ENCODE results near the gene LLGL2. TPM values are rescaled to one million over a fixed set of nuclear protein-coding genes. Genes with fewer than 3 reads are reported as not detected.

The LLGL2 gene
- total and polyA plus RNA-seq, 5 donors from 2014 or later = 13.6 to 44.1 (median 17.5) TPM

Other genes starting within 250 kb of the LLGL2 start
- 24.9 TPM for gene SLC25A19, start 236.3 kb upstream of the LLGL2 start, total RNA-seq
- gene SLC25A19, start 236.3 kb upstream of the LLGL2 start, polyA plus RNA-seq = 10 to 100 TPM; 15.1 to 21.9 (median 19.0) TPM
- gene GRB2, start 120.0 kb upstream of the LLGL2 start, total RNA-seq = 142 TPM
- gene GRB2, start 120.0 kb upstream of the LLGL2 start, polyA plus RNA-seq = 100 to 1,000 TPM; 131 to 152 (median 138) TPM
- gene TMEM94, start 69.1 kb upstream of the LLGL2 start, total RNA-seq = 94.7 TPM
- gene TMEM94, start 69.1 kb upstream of the LLGL2 start, polyA plus RNA-seq = 1 to 10 TPM; 4.0 to 8.4 (median 6.2) TPM
- gene CASKIN2, start 10.2 kb upstream of the LLGL2 start, total RNA-seq = 0.44 TPM
- gene CASKIN2, start 10.2 kb upstream of the LLGL2 start, polyA plus RNA-seq = under 1 TPM in 1 of 4 donors, not detected in 3; 0.24 TPM
- gene TSEN54, start 9.2 kb upstream of the LLGL2 start, total RNA-seq = 35.2 TPM
- gene TSEN54, start 9.2 kb upstream of the LLGL2 start, polyA plus RNA-seq = 10 to 100 TPM; 42.7 to 54.6 (median 52.9) TPM
- gene MYO15B, start 62.1 kb downstream of the LLGL2 start, total RNA-seq = 117 TPM
- 1 to 10 TPM in 2 of 4 donors, under 1 TPM in 2; 0.95 to 1.1 (median 1.0) TPM for gene MYO15B, start 62.1 kb downstream of the LLGL2 start, polyA plus RNA-seq
- 1.6 TPM for gene SMIM5, start 107.7 kb downstream of the LLGL2 start, total RNA-seq
- under 1 TPM in 2 of 4 donors, not detected in 2; 0.07 to 0.10 TPM for gene SMIM5, start 107.7 kb downstream of the LLGL2 start, polyA plus RNA-seq
- gene RECQL5, start 141.5 kb downstream of the LLGL2 start, total RNA-seq = 25.5 TPM
- gene RECQL5, start 141.5 kb downstream of the LLGL2 start, polyA plus RNA-seq = 10 to 100 TPM in 2 of 4 donors, 1 to 10 TPM in 2; 8.7 to 16.4 (median 11.4) TPM
- gene SAP30BP, start 141.6 kb downstream of the LLGL2 start, total RNA-seq = 253 TPM
- gene SAP30BP, start 141.6 kb downstream of the LLGL2 start, polyA plus RNA-seq = 100 to 1,000 TPM in 1 of 4 donors, 10 to 100 TPM in 3; 79.3 to 114 (median 81.5) TPM
- gene ITGB4, start 195.8 kb downstream of the LLGL2 start, total RNA-seq = not detected
- gene ITGB4, start 195.8 kb downstream of the LLGL2 start, polyA plus RNA-seq = under 1 TPM in 3 of 4 donors, not detected in 1; 0.28 to 0.60 (median 0.56) TPM
- gene GALK1, start 239.5 kb downstream of the LLGL2 start, total RNA-seq = 9.1 TPM
- gene GALK1, start 239.5 kb downstream of the LLGL2 start, polyA plus RNA-seq = 10 to 100 TPM; 18.7 to 24.3 (median 21.9) TPM

Data from CD4-positive, CD25-positive, alpha-beta regulatory T cell (primary cell).